ENCODE data around the gene RTN4RL2.

The RTN4RL2 gene

DNA sequence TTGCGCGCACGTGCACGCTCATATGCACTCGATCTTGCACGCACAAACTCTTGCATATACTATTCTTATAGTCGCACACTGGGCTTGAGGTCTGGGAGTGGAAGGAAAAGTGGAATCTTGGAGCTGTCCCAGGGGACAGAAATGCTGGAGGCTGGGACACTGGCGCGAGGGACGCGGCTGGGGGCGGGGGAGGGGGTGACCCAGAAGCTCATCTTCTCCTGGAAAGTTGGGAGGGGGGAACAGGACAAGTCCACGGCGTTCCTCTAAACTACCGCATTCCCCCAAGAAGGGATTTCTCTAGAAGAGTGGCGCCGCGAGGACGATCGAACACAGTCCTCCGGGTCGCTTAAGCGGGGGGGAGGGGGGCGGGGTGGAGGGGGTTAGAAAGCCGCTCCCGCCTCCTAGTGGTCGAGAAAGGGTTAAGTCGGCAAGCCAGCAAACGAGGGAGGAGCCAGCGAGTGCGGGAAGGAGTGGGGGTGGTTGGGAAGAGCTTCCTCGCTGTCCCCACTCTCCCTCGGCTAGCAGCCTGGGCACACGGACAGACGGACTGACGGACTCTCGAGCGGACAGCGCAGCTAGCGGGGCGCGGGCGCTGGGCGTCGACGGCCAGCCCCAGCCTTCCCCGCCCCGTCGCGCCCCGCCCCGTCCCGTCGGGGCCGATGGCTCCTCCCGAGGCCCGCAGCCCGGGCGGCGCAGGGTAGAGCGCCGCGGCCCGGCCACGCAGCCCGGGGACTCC, at the start of gene RTN4RL2:
TSS of gene RTN4RL2 (plus strand) at position 507 of the 736 bp plus-strand sequence. CDS start 338 bp downstream, outside the sequence.
- TF ChIP-seq GATA1 (IDR thresholded peaks at IDR 0.05; ENCODE audit: low read depth, low read length): no peak
- TF ChIP-seq POLR2A (IDR thresholded peaks at IDR 0.05; ENCODE audit: low read length): no peak
- peak; percentile 65 to 76 for DNase-seq

DNA sequence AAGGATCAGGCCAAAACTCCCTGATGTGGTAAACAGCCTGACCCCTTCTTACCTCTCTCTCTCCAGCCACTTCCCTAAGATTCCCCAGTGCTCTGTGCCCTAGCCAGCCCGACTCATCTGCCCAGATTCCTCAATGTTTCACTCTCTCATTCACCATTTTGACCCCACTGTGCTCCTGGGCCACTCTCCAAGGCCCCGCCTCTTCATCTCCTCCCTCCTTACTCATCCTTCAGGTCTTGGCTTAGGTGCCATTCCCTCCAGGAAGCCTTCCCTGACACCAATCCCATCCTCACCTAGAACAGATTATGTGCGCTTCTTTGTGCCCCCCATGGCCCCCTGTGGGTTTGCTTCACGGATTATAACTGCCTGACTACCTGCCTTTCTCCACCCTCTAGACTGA, 46.6 kb upstream of the RTN4RL2 start:
- DNase-seq: no peak
- TF ChIP-seq GATA1 (IDR thresholded peaks at IDR 0.05; ENCODE audit: low read depth, low read length) (no peak), POLR2A (IDR thresholded peaks at IDR 0.05; ENCODE audit: low read length) (no peak)

DNA sequence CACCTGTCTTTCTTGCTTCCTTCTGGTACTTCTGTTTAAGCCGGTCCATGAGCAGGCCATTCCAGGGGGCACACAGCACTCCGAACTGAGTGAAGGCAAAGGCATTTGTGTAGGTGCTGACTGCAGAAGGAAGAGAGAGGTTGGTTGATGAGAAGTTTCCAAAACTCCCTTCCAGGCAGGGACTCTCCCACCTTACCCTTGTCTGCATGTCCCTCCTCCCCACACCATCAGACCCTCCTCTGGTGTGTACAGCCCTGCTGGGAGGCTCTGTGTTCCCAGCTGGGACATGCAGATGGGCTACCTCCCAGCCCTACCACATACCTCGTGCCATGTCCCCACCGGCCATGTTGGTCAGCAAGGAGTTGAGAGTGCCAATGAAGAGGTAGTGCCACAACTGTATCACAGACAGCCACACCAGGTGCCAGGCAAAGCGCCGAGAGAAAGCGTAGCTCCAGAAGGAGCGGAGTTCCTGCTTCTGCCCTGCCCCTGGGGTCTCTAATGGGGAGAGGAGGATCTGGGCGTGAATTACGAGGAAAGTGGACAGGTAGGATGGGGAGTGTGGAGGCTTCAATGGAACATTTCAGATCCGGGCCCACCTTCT, 45.6 kb upstream of the RTN4RL2 start:
- no peak for TF ChIP-seq POLR2A (IDR thresholded peaks at IDR 0.05; ENCODE audit: low read length)
- TF ChIP-seq GATA1 (IDR thresholded peaks at IDR 0.05; ENCODE audit: low read depth, low read length): no peak

DNA sequence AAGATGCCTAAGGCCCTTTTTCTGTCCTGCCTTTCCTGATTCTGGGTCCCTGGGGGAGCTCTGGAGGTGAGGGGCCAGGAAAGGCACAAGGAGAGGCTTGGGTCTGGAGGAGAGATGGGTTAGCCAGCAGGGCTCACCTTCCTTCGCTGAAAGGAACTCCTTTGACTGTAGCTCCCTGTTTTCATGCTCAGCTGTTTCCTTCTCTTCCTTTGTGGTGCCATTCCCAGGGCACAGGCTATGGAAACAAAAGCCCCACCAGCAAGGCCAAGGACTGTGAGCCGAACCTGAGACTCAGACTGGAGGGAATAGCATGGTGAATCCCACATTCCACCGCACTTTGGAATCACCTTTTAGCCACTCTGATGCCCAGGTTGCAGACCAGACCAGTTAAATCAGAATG, 43.9 kb upstream of the RTN4RL2 start:
- TF ChIP-seq GATA1 (IDR thresholded peaks at IDR 0.05; ENCODE audit: low read depth, low read length) (no peak), POLR2A (IDR thresholded peaks at IDR 0.05; ENCODE audit: low read length) (no peak)

More for the DNA sequence above, 45.6 kb upstream of the RTN4RL2 start:
- DNase-seq: no peak

DNA sequence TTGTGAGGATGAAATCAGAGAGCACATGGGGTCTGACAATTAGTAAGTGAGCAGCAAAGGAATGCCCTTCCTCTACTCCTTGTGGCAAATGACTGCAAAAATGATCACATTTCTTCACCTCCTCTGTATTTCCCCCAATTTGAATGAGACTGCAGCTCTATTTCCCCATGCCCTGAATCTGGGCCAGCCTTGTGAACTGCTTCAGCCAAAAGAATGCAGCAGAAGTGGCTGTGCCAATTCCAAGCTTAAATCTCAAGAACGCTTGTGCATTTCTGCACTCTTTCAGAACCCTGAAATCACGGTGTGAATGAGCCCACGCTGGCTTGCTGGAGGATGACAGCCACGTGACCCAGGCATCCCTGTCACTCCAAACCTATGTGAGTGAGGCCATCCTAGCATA, 43.3 kb upstream of the RTN4RL2 start:
- DNase-seq: no peak
- TF ChIP-seq GATA1 (IDR thresholded peaks at IDR 0.05; ENCODE audit: low read depth, low read length) (no peak), POLR2A (IDR thresholded peaks at IDR 0.05; ENCODE audit: low read length) (no peak)

More for the DNA sequence above, 43.9 kb upstream of the RTN4RL2 start:
- no peak for DNase-seq

DNA sequence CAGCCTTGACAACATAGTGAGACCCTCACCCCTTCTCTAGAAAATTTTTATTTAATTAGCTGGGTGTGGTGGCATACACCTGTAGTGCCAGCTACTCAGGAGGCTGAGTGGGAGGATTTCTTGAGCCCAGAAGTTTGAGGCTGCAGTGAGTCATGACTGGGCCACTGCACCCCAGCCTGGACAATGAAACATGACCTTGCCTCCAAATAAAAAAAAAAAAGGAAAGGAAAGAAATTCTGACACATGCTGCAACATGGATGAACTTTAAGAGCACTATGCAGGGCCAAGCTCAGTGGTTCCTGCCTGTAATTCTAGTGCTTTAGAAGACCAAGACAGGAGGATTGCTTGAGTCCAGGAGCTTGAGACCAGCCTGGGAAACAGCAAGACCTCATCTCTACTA, 42.2 kb upstream of the RTN4RL2 start:
- TF ChIP-seq GATA1 (IDR thresholded peaks at IDR 0.05; ENCODE audit: low read depth, low read length) (no peak), POLR2A (IDR thresholded peaks at IDR 0.05; ENCODE audit: low read length) (peak; percentile 12)
- no peak for DNase-seq

DNA sequence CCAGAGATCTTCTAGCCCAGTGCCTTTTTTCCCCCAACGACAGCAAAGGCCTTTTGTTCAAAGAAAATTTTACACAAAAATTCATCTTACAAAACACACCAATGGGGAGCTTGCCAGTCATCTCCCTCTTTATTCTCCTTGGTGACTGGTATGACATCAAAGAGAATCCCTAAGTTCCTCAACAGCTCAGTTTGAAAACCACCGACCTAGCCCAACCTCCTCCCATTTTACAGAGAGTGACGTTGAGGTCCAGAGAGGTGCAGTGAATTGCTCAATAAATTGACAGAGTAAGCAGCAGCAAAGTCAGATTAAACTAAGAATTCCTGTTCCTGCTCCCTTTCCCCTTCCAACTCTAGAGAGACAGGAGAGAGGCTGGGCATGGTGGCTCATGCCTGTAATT, 41.2 kb upstream of the RTN4RL2 start:
- no peak for TF ChIP-seq GATA1 (IDR thresholded peaks at IDR 0.05; ENCODE audit: low read depth, low read length)
- TF ChIP-seq POLR2A (IDR thresholded peaks at IDR 0.05; ENCODE audit: low read length): no peak
- DNase-seq: no peak

DNA sequence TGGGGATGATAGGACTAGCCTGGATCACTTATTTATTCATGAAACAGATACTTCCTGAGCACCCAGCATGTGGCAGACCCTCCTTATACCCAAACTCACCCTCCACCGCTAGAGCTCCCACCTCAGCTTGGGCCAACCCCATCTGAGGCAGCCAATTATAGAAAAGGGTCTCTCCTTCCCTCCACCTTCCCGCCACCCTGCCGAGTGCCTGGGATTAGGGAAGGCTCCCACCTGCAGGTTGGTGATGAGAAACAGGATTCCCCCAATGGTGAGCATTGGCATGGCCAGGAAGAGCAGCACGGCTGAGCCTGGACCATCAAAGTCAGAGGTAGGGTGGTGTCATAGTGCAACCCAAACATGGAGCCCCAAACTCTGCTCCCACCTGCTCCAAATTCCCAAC, 39.3 kb upstream of the RTN4RL2 start:
- DNase-seq: no peak
- TF ChIP-seq POLR2A (IDR thresholded peaks at IDR 0.05; ENCODE audit: low read length): peak; percentile 32
- no peak for TF ChIP-seq GATA1 (IDR thresholded peaks at IDR 0.05; ENCODE audit: low read depth, low read length)

DNA sequence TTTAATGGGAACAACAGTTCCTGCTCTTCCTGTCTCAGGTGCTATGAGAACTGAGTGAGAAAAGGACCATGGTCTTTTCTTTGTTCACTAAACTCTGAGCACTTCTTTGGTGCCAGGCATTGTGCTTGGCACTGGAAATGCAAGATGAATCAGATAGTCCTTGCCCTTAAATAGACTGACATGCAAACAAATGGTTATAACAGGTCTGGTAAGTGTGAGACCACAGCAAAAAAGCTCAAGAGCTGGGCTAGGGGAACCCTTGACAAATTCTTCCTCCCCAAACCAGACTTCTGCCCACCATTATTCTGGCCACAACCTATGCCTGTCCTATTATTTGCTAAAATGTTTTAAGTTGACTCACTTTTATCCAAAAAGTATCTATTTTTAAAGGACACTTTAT, 38.5 kb upstream of the RTN4RL2 start:
- DNase-seq: no peak
- no peak for TF ChIP-seq GATA1 (IDR thresholded peaks at IDR 0.05; ENCODE audit: low read depth, low read length)
- TF ChIP-seq POLR2A (IDR thresholded peaks at IDR 0.05; ENCODE audit: low read length): no peak

DNA sequence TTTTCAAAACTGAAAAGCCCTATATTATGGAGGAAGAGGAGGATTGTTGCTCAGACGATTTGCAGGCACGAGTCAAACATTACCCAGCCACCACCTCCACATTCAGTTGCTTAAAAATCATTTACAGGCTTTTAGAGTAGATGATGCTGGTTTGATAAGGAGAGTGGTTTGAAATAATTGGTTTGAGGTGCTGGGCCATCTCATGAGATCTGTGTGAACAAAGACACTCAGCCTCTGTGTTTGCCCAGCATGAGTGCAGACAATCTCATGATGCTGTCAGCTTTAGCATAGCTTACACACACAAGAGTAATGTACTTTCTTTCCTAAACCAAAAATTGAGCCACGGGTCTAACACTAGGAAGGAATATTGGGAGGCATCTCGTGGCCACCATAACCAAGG, 37.7 kb upstream of the RTN4RL2 start:
- no peak for DNase-seq
- TF ChIP-seq POLR2A (IDR thresholded peaks at IDR 0.05; ENCODE audit: low read length): no peak
- TF ChIP-seq GATA1 (IDR thresholded peaks at IDR 0.05; ENCODE audit: low read depth, low read length): no peak

DNA sequence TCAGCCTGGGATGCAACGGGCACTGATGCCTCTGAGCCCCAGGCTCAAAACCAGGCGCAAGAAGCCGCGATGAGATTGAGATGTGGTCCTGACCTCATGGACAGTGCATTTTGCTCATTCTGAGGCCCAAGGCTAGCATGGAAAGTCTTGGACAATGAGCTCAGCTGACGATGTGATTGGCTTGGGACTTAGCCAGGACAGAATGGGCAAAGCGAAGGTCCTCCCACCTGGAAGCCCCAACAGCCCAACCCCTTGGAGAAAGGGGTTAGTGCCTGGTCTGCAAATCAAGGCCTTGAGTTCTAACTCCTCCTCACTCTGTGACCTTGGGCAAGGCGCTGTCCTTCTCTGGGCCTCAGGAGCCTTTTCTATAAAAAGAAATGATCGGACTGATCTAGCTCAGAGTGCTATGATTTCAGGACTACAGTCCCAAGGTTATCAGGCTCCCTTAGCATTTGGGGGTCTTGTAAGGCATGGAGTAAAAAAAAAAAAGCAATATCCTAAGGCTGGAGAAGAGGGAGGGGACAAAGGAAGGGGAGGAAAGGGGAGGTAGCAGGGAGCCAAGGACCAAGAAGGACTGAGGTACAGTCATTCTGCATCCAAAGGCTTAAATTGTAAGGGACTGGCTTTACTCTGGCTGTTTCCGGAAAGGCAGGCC, 36.1 kb upstream of the RTN4RL2 start:
- TF ChIP-seq GATA1 (IDR thresholded peaks at IDR 0.05; ENCODE audit: low read depth, low read length) (no peak), POLR2A (IDR thresholded peaks at IDR 0.05; ENCODE audit: low read length) (no peak)
- peak; percentile 42 to 54 for DNase-seq

DNA sequence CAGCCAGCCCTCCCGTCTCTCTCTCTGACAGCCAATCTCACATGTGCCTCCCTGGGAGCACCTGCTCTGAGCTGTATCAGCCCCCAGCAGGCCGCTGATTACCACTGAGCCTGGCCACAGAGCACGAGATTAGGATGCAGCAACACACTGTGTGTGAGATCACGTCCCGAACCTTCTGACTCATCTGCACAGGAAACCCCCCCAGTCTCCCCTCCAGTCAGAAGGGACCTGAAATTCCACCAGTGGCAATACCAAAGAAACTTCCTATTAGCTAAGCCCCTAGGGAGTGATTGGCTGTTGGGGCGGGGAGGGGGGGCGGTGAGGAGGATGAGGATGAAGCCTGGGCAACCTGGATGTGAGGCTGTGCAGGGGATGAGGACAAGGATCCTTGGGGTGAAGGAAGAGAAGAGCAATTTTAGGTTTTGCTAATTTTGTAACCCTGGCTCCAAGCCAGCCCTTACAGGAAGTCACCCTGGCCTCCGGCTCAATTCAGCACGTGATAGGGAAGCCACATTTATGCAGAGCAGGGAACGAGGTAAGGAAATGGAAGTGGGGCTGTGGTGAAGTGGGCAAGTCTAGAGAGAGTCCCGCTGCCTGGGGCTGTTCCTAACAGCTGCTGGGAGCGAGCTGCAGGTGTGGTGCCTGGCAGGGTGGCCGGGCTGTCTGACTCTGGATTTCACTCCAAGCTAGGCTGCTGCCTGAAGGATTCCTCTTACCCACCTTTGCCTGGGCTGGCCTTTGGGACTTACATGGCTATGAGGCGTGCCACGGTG, 35.4 kb upstream of the RTN4RL2 start:
- peak; percentile 98 to 99 for DNase-seq
- TF ChIP-seq POLR2A (IDR thresholded peaks at IDR 0.05; ENCODE audit: low read length) (peak; percentile 92), GATA1 (IDR thresholded peaks at IDR 0.05; ENCODE audit: low read depth, low read length) (peak; percentile 86)

DNA sequence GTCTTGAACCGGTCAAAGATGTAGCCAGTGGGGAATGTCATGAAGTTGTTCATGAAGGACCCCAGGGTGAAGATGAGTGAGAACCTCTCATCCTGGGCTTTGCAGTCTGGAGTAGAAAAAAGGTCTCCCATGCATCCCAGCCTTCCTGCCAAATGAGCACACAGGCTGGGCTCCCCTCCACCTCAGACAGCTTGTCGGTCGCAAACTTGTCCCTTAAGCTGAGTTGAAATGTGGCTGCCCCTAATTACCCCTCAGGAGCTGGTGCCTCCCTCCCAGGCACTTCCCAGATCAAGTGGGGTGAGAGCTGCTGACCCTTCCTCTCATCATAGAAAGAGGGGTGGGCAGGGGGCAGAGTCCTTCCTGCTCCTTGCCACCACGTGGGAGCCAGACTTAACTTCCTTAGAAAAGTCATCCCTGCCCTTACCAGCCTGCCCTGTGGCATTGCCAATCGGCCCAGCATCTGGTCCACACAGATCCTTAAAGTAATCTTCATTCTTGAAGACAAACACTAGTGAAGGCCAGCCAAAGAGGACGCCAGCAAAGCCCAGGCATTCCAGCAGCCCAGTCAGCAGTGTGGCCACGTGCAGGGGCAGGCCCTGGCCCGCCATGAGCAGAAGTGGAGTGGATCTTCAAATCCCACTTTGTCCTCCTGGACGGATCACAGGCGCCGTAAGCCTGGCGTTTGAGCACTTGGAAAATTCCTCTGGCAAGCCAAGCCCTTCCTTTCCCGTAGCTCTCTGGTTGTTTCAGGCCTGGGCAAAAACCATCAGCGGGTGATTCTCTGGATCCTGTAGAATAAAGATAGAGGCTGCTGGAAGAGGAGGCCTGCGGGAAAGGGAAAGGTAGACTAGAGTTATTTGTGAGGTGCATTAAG, 34.5 kb upstream of the RTN4RL2 start:
- peak; percentile 52 to 72 for DNase-seq

More for the DNA sequence above, 34.5 kb upstream of the RTN4RL2 start:
- no peak for TF ChIP-seq GATA1 (IDR thresholded peaks at IDR 0.05; ENCODE audit: low read depth, low read length)
- no peak for TF ChIP-seq POLR2A (IDR thresholded peaks at IDR 0.05; ENCODE audit: low read length)
